ENCODE measurements around the gene ECE2. TPM values are rescaled to one million over a fixed set of nuclear protein-coding genes. Genes with fewer than 3 reads are reported as not detected.

ECE2 gene
- total RNA-seq, 1 experiment from 2014 or later, result not detected

DNA sequence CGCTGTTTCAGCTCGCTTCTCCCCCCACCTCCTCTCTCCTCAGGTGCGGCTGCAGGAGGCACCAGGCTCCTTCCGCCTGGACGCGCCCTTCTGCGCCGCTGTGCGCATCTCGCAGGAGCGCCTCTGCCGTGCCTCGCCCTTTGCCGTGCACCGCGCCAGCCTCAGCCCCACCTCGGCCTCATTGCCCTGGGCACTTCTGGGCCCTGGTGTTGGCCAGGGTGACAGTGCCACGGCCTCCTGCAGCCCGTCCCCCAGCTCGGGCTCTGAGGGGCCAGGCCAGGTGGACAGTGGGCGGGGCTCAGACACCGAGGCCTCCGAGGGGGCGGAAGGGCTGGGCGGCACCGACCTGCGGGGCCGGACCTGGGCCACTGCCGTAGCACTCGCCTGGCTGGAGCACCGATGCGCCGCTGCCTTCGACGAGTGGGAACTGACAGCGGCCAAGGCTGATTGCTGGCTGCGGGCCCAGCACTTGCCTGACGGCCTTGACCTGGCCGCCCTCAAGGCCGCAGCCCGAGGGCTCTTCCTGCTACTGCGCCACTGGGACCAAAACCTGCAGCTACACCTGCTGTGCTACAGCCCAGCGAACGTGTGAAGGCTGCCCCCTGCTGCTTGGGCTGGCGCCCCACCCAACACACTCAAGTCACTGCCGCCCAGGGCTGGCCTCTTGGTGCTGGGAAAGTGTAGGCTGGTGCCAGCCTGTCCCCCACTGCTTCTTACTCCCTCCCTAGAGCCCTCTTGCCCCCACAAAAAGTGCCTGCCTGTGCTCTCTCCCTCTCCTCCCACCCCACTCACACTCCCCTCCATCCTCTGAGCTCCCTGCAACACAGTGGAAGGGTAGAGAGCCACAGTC, 34.1 kb upstream of the ECE2 start:
- CTCF ChIA-PET, result interaction anchor here (0.9 to 1.4 kb wide), 2 partner anchors 13 to 14 kb away, joined by 4 to 7 read pairs; no protein-coding TSS in a partner anchor

DNA sequence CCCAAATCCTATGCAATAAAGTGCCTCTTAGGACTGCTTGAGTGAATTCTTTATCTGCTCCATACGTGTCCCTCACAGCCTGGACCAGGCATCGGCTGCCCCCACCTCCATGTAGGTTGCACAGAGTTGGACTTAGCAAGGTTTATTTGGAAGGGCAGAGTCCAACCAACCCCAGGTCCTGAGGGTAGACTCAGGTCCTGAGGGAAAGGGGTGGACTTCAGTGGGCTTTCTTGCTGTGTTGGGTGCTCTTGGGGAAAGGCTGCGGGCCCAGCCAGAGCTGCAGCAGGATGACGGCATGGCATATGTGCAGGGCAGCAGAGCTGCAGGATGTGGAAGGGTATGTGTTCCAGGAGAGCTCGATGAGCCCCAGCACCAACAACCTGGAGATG, 33.5 kb upstream of the ECE2 start:
- TF ChIP-seq SIN3A (IDR thresholded peaks at IDR 0.05; ENCODE audit: borderline replicate concordance, insufficient read depth, low read depth, low read length) (no peak), TCF7L2 (IDR thresholded peaks at IDR 0.05; ENCODE audit: low read depth, low read length) (no peak), POLR2AphosphoS5 (IDR thresholded peaks at IDR 0.05; ENCODE audit: low read depth, low read length) (no peak)
- TF ChIP-seq, protein P1, sequence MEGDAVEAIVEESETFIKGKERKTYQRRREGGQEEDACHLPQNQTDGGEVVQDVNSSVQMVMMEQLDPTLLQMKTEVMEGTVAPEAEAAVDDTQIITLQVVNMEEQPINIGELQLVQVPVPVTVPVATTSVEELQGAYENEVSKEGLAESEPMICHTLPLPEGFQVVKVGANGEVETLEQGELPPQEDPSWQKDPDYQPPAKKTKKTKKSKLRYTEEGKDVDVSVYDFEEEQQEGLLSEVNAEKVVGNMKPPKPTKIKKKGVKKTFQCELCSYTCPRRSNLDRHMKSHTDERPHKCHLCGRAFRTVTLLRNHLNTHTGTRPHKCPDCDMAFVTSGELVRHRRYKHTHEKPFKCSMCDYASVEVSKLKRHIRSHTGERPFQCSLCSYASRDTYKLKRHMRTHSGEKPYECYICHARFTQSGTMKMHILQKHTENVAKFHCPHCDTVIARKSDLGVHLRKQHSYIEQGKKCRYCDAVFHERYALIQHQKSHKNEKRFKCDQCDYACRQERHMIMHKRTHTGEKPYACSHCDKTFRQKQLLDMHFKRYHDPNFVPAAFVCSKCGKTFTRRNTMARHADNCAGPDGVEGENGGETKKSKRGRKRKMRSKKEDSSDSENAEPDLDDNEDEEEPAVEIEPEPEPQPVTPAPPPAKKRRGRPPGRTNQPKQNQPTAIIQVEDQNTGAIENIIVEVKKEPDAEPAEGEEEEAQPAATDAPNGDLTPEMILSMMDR (IDR thresholded peaks at IDR 0.05), result no peak
- TF ChIP-seq, protein P2, sequence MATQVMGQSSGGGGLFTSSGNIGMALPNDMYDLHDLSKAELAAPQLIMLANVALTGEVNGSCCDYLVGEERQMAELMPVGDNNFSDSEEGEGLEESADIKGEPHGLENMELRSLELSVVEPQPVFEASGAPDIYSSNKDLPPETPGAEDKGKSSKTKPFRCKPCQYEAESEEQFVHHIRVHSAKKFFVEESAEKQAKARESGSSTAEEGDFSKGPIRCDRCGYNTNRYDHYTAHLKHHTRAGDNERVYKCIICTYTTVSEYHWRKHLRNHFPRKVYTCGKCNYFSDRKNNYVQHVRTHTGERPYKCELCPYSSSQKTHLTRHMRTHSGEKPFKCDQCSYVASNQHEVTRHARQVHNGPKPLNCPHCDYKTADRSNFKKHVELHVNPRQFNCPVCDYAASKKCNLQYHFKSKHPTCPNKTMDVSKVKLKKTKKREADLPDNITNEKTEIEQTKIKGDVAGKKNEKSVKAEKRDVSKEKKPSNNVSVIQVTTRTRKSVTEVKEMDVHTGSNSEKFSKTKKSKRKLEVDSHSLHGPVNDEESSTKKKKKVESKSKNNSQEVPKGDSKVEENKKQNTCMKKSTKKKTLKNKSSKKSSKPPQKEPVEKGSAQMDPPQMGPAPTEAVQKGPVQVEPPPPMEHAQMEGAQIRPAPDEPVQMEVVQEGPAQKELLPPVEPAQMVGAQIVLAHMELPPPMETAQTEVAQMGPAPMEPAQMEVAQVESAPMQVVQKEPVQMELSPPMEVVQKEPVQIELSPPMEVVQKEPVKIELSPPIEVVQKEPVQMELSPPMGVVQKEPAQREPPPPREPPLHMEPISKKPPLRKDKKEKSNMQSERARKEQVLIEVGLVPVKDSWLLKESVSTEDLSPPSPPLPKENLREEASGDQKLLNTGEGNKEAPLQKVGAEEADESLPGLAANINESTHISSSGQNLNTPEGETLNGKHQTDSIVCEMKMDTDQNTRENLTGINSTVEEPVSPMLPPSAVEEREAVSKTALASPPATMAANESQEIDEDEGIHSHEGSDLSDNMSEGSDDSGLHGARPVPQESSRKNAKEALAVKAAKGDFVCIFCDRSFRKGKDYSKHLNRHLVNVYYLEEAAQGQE (IDR thresholded peaks at IDR 0.05; ENCODE audit: insufficient read depth in 1 of 2, low read depth in 2 of 2, low read length in 1 of 2), result no peak
- H3K36me3 ChIP-seq (ENCODE audit: control insufficient read depth, insufficient read depth, low read length), result peaks cover 2% of the 10 kb centered on the region; the same call in 1 of the 2 replicates
- no peak for DNase-seq (ENCODE audit: low read depth, low spot score)
- intact Hi-C loops (cut with micrococcal nuclease; ENCODE audit: unreplicated experiment) (loop anchor here (5.0 kb wide), 1 partner anchor 95 kb away; no protein-coding TSS in a partner anchor), in situ Hi-C loops (cut with HindIII; ENCODE audit: low pct_unique_long_range_greater_than_20kb, low sequenced_read_pairs) (no loop called here)
- peak; percentile 29 for ATAC-seq
- POLR2A ChIA-PET, result interaction anchor here (0.5 to 0.7 kb wide), 3 partner anchors 15 to 161 kb away, joined by 3 to 4 read pairs (median 3); no protein-coding TSS in a partner anchor
- H3K4me1 ChIP-seq (ENCODE audit: control insufficient read depth, insufficient read depth, low read length), result peaks cover 6% of the 10 kb centered on the region
- no peak overlapping the region for H3K4me3 ChIP-seq (ENCODE audit: low read depth in 2 of 2, low read length in 2 of 2)
- no peaks in the 10 kb centered on the region for H3K9me3 ChIP-seq (ENCODE audit: control insufficient read depth, insufficient read depth, low read depth, low read length)
- CTCF ChIA-PET, result interaction anchor here (0.9 kb wide), 1 partner anchor 14 kb away, joined by 4 read pairs; no protein-coding TSS in a partner anchor
- H3K27ac ChIP-seq (ENCODE audit: low read length), result no peak overlapping the region
- no peaks in the 10 kb centered on the region for H3K27me3 ChIP-seq (ENCODE audit: control insufficient read depth, insufficient read depth, low read length)
- BruUV-seq (replicated peaks), result no TSS peak

More for the DNA sequence above, 34.1 kb upstream of the ECE2 start:
- in situ Hi-C loops (cut with HindIII; ENCODE audit: low pct_unique_long_range_greater_than_20kb, low sequenced_read_pairs), result no loop called here
- intact Hi-C loops (cut with micrococcal nuclease; ENCODE audit: unreplicated experiment), result loop anchor here (5.0 kb wide), 1 partner anchor 94 kb away; no protein-coding TSS in a partner anchor
- BruUV-seq (replicated peaks), result no TSS peak
- peaks cover 6% of the 10 kb centered on the region for H3K4me1 ChIP-seq (ENCODE audit: control insufficient read depth, insufficient read depth, low read length)
- H3K9me3 ChIP-seq (ENCODE audit: control insufficient read depth, insufficient read depth, low read depth, low read length), result no peaks in the 10 kb centered on the region
- peaks cover 2% of the 10 kb centered on the region; the same call in 1 of the 2 replicates for H3K36me3 ChIP-seq (ENCODE audit: control insufficient read depth, insufficient read depth, low read length)
- POLR2A ChIA-PET, result interaction anchor here (0.6 to 0.7 kb wide), 3 partner anchors 14 to 162 kb away, joined by 3 to 7 read pairs (median 4); no protein-coding TSS in a partner anchor
- TF ChIP-seq SIN3A (IDR thresholded peaks at IDR 0.05; ENCODE audit: borderline replicate concordance, insufficient read depth, low read depth, low read length), result no peak
- TF ChIP-seq TCF7L2 (IDR thresholded peaks at IDR 0.05; ENCODE audit: low read depth, low read length), result no peak
- TF ChIP-seq, protein P1 (IDR thresholded peaks at IDR 0.05), result peak; percentile 82
- TF ChIP-seq POLR2AphosphoS5 (IDR thresholded peaks at IDR 0.05; ENCODE audit: low read depth, low read length), result peak; percentile 45
- TF ChIP-seq, protein P2 (IDR thresholded peaks at IDR 0.05; ENCODE audit: insufficient read depth in 1 of 2, low read depth in 2 of 2, low read length in 1 of 2), result peak; percentile 30 to 75; a peak in 1 of 4 replicates
- no peaks in the 10 kb centered on the region for H3K27me3 ChIP-seq (ENCODE audit: control insufficient read depth, insufficient read depth, low read length)
- H3K4me3 ChIP-seq (ENCODE audit: low read depth in 2 of 2, low read length in 2 of 2), result no peak overlapping the region
- H3K27ac ChIP-seq (ENCODE audit: low read length), result no peak overlapping the region
- ATAC-seq (peak; percentile 88), DNase-seq (ENCODE audit: low read depth, low spot score) (no peak)
